T-helper 2 cell treated with Interferon-gamma antibody and Interleukin-4, amounts not matched to agents 100 ng/mL and 5 ng/mL, for 36 hours (primary cell): ENCODE results near the gene FITM2. TPM values are rescaled to one million over a fixed set of nuclear protein-coding genes. Genes with fewer than 3 reads are reported as not detected.
"Not testable (repeated sequence)": the region's sequence is repeated elsewhere in the genome, so short reads cannot be mapped to it uniquely, and the experiment has no call there.

ENCODE experiments used
- intact Hi-C: fragments of 100-400 bp; cut with micrococcal nuclease; formaldehyde crosslinking; loops from one replicate; pipeline ENCODE4 v1.15.1; 2023
- total RNA-seq: library from RNA; stranded (reverse); gene quantifications from 2 replicates; pipeline ENCODE4 v1.2.3, GENCODE V29; 2022

Gene FITM2
- total RNA-seq, 1 donor from 2014 or later: 3.3 TPM

- intact Hi-C loops: no loop called here
These were observed 23.3 kb upstream of the FITM2 start for GRCh38 chr20:44334306-44334705.

GRCh38 chr20:44331201-44331600, 20.2 kb upstream of the FITM2 start:
- intact Hi-C loops: no loop called here

DNA sequence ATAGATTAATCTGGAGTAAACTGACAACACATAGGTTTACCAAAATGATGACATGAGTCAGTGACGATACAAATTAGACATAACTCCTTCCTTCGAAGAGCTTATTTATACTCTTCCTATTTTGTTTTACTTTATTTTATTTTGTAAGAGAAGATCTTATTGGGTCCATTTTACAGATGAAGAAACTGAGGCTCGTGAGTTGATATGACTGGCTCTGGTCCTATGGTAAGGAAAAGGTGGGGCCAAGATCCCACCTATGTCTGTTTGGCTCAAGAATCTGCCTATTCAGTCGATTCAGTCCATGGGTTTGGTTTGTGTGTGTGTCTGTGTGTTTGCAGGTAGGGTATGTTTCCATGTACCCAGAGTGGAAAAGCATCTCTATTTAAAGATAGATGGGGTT, 17.4 kb upstream of the FITM2 start:
- intact Hi-C loops: no loop called here

- intact Hi-C loops: not testable (repeated sequence)
These were observed 16.7 kb upstream of the FITM2 start for GRCh38 chr20:44327748-44328147.

DNA sequence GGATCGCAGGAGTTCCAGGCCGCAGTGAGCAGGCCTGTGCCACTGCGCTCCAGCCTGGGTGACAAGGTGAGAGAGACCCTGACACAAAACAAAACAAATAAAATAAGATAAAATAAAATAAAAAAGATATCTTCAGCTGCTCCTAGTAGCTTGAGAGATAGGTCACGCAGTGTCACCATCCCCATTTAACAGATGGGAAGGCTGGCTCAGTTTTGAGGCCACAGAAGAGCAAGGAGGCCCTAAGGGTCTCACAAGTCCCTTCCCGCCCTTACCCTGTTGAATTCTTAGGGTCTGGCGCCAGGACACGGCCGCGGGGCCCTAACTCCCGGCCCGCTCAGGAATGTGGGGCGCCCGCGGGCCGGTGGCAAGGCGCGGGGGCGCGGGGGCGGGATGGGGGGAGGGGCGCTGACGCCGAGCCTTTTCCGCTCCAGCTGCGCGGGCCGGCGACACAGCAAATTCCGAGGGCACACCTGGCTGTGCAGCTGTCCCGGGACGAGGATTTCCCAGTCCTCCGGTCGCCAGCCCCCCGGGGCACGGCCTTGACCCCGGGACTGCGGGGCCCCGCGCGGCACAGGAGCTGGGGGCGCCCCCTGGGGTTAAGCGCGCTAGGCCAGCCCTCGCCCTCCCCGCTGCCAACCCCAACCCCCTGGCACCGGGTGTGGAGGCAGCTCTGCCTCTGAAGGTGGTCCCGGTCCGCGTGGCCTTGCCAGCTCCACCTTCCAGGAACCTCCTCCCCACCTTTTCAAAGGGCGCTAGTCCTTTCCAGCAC, 15.6 kb upstream of the FITM2 start:
- intact Hi-C loops: no loop called here

DNA sequence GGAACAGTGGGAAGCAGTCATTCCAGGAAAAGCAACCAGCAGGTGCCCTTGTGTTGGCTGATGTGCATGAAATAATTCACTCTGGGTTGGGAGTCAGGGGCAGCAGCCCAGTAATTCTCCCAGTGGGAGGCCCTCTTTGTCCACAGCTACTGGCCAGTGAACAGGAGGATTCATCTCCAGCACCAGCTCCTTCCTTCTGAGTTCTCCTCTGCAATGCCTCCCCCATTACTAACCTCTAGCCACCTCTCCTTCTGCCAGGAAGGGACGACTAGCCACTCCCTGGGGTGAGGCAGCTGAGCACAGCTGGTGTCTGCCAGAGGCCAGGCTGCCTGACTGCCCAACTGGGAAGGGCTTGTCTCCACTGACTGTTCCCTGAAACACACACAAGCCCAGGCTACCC, 13.3 kb upstream of the FITM2 start:
- intact Hi-C loops: no loop called here

- intact Hi-C loops: loop anchor here (10.0 kb wide), 2 partner anchors 155 to 325 kb away; partner anchors contain the start of gene TTPAL
These were observed 8.9 kb upstream of the FITM2 start for GRCh38 chr20:44319839-44320422.

GRCh38 chr20:44314870-44315269, 3.9 kb upstream of the FITM2 start:
- intact Hi-C loops: loop anchor here (10.0 kb wide), 2 partner anchors 160 to 330 kb away; partner anchors contain the start of gene TTPAL

GRCh38 chr20:44309763-44310663, 989 bp downstream of the FITM2 start:
- intact Hi-C loops: loop anchor here (2.0 to 10.0 kb wide), 3 partner anchors 75 to 335 kb away; partner anchors contain the start of gene TTPAL

DNA sequence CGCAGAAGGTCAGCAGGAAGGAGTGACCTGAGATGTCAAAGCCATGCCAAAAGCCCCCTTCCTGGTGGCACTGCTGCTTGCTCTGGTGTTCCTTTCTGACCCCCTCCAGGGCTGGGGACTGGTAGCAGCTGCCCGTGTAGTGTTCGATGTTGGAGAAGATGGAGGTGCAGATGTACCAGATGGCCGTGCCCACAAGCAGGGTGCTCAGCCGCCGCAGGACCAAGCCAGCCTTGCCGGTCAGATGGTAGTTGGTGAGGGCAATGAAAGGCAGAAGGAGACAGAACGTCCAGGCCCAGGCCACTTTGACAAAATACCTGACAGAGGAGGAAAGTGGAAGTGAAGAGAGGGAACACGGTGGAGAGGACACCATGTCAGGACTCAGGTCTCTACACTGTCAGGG, 4.1 kb downstream of the FITM2 start:
- intact Hi-C loops: no loop called here

DNA sequence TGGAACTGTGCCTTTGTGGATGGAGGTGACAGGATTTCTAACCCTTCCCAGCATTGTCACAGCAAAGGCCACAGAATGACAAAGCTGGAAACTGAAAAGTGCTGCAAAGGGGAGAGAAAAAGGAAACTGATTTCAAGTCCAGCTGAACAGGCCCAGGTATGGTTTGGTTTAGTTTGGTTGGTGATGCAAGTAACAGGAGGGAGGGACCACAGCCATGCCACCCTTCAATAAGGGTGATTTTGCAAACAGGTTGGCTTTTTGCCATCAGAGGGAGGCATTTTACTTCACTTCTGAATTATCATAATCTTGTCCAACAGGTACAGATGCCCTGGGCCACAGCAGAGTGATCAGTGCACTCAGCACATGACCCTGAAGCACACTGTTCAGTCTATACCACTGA, 6.6 kb downstream of the FITM2 start:
- intact Hi-C loops: no loop called here

- intact Hi-C loops: no loop called here
These were observed 8.3 kb downstream of the FITM2 start for GRCh38 chr20:44302736-44303135.

GRCh38 chr20:44302026-44302669, 8.9 kb downstream of the FITM2 start:
- intact Hi-C loops: no loop called here

- intact Hi-C loops: no loop called here
These were observed 9.7 kb downstream of the FITM2 start for GRCh38 chr20:44301285-44301684.

DNA sequence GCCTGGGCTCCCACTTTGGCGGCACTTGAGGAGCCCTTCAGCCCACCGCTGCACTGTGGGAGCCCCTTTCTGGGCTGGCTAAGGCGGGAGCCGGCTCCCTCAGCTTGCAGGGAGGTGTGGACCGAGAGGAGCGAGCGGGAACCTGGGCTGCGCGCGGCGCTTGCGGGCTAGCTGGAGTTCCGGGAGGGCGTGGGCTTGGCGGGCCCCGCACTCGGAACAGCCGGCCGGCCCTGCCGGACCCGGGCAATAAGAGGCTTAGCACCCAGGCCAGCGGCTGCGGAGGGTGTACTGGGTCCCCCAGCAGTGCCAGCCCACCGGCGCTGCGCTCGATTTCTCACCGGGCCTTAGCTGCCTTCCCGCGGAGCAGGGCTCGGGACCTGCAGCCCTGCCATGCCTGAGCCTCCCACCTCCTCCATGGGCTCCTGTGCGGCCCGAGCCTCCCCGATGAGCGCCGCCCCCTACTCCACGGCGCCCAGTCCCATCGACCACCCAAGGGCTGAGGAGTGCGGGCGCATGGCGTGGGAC, 11.9 kb downstream of the FITM2 start:
- intact Hi-C loops: not testable (repeated sequence)

- intact Hi-C loops: no loop called here
These were observed 13.3 kb downstream of the FITM2 start for GRCh38 chr20:44297721-44298120.

DNA sequence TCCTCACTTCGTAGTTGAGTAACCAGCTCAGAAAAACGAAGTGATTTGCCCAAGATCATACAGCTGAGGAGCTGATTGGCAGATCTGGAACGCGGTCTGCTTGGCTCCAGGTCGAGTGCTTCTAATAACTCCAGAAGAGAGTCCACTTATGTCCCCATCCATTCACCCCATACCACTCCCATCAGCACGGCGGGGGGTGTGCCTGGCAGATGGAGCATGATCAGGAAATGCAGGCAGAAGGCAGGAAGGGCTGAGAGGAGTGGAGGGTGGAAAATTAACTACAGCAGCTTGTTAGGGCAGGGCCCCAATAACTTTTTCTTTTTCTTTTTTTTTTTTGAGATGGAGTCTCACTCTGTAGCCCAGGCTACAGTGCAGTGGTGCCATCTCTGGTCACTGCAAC, 15.0 kb downstream of the FITM2 start:
- intact Hi-C loops: no loop called here

DNA sequence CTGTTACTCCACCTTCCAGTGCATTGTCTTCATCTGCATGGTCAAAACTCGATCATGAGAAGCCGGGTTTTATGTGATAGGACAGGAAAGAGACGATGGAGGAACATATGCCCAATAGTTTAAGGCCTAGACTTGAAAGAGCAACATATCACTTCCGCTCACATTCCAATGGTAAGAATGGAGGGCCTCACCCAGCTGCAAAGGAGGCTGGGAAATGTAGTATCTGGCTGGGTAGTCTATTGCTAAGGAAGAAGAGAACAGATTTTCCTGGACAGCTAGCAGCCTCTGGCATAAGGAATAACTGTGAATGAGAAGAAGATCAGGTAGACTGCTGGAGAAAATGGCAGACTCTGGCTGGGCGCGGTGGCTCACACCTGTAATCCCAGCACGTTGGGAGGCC, 19.2 kb downstream of the FITM2 start:
- intact Hi-C loops: no loop called here

DNA sequence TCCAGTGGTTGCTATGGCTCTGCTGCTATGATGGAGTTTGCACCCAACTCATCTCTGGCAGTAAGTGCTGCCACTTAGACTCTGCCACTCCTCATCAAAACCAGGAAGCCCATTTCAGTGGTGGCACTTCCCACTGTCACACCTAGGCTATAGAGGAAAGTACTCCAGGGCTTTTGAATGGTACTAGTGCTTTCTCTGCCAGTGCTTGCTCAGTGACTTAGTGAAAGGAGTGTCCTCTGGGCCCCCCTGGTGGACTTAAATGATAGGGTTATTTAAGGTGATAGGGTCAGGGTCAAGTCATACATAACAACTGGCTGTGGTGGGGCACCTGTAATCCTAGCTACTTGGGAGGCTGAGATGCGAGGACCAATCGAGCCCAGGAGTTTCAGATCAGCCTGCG, 22.8 kb downstream of the FITM2 start:
- intact Hi-C loops: no loop called here

DNA sequence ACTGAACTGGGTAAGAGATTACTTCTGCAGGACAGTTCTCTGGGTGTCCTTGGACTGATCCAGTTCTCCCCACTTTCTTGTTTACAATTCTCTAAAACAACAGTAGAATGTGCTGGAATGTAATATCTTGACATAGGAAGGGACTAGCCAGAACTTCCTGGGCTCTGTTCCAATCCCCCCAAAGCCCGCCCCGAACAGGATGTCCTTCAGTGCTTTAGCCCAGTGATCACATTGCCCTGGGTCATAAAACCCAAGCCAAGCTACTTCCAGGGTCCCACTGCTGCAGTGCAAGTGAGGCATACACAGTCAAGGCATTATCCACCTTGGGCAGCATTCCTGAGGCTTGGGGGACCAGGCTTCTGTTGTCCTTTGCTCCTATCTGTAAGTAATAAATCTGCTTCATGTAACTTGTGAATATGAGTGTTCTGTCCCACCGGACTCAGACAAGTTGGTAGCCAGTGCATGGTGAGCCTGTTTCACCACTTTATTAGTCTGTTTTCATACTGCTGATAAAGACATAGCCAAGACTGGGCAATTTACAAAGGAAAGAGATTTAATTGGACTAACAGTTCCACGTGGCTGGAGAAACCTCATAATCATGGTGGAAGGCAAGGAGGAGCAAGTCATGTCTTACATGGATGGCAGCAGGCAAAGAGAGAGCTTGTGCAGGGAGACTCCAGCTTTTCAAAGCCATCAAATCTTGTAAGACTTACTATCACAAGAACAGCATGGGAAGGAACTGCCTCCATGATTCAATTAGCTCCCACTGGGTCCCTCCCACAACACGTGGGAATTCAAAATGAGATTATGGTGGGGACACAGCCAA, 23.5 kb downstream of the FITM2 start:
- intact Hi-C loops: no loop called here
